Ureter (tissue), 1 donor: ENCODE data around the gene HHLA2. TPM values are rescaled to one million over a fixed set of nuclear protein-coding genes. Genes with fewer than 3 reads are reported as not detected.
"Not testable (repeated sequence)": the region's sequence is repeated elsewhere in the genome, so short reads cannot be mapped to it uniquely, and the experiment has no call there.

Source experiments
- DNase-seq: peaks from one replicate; pipeline ENCODE4 v3.0.0-alpha.2; 2020; ENCODE audit warnings: low spot score
- total RNA-seq: library from RNA; stranded (reverse); gene quantifications from one replicate; pipeline ENCODE4 v1.2.4, GENCODE V29; 2023
- donor health status: DM: yes; HTN: yes; CAD: no.

HHLA2 gene, protein sequence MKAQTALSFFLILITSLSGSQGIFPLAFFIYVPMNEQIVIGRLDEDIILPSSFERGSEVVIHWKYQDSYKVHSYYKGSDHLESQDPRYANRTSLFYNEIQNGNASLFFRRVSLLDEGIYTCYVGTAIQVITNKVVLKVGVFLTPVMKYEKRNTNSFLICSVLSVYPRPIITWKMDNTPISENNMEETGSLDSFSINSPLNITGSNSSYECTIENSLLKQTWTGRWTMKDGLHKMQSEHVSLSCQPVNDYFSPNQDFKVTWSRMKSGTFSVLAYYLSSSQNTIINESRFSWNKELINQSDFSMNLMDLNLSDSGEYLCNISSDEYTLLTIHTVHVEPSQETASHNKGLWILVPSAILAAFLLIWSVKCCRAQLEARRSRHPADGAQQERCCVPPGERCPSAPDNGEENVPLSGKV
- total RNA-seq: not detected

GRCh38 chr3:108296239-108296638 is at the start of gene HHLA2:
Gene HHLA2 (plus strand): TSS chr3:108296548. CDS start chr3:108351814, 55,266 bp downstream.
- DNase-seq: no peak

DNA sequence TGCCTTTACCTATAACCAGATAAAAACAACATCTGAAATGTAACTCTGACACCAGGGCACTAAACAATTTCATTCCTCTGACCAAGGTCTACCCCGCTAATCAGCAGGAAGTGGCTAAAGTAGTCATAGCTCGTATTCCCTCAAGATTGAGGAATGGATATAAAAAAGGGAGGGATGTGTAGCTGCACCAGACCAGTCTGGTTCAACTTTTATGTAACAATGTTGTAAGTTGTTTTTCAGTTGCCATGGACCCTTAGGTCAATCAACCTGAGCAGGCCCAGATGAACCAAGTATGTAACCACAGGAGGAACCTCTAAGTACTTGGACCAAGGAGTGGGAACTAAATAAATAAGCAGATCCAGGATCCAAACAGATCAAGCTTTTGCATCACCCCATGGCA is 45.7 kb upstream of the HHLA2 start:
- DNase-seq: no peak

- no peak for DNase-seq
These were observed 45.1 kb upstream of the HHLA2 start for GRCh38 chr3:108251265-108251664.

GRCh38 chr3:108251844-108252243 is 44.5 kb upstream of the HHLA2 start:
- no peak for DNase-seq

DNA sequence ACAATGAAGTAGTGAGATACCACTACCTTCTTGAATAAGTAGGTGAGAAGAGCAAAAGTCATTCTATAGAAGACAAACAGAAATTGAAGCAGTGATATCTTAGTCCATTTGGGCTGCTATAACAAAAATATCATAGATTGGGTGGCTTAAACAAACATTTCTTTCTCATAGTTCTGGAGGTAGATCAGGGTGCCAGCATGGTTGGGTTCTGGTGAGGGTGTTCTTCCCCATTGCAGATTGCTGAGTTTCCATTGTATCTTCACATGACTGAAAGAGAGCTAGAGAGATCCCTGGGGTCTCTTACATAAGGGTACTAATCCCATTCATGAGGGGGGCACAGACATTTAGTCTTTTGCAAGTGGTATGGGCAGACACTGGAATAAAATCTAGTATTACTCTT is 41.2 kb upstream of the HHLA2 start:
- DNase-seq: no peak

- DNase-seq: not testable (repeated sequence)
These were observed 31.6 kb upstream of the HHLA2 start for GRCh38 chr3:108264534-108265298.

DNA sequence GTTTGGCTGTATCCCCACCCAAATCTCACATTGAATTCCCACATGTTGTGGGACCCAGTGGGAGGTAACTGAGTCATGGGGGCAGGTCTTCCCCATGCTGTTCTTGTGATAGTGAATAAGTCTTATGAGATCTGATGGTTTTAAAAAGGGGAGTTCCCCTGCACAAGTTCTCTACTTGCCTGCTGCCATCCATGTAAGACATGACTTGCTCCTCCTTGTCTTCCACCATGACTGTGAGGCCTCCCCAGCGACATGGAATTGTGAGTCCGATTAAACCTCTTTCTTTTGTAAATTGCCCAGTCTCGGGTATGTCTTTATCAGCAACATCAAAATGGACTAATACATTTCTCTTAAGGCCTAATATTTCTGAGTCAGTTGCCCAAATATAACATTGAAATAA is 28.1 kb upstream of the HHLA2 start:
- DNase-seq: not testable (repeated sequence)

- DNase-seq: no peak
These were observed 24.7 kb upstream of the HHLA2 start for GRCh38 chr3:108271626-108272025.

- not testable (repeated sequence) for DNase-seq
These were observed 17.3 kb upstream of the HHLA2 start for GRCh38 chr3:108279066-108279465.

- no peak for DNase-seq
These were observed 15.9 kb upstream of the HHLA2 start for GRCh38 chr3:108280476-108280875.

DNA sequence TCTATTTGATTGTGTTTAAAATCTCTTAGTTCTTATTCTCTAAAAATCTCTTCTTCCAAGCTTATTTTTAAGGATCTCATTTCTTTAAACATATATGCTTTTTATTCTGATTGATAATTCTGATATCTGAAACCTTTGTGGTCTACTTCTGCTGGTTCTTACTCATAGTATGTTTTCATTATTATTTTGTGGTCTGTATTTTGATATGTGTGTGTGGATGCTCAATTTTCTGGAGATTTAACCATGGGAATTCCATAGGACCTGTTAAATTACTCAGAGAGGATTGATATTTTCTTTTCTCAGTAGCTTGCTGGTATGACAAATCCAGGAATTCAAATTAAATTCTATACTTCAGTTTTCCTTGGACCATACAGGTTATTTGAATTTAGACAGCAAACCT is 14.7 kb upstream of the HHLA2 start:
- DNase-seq: no peak

- no peak for DNase-seq
These were observed 13.3 kb upstream of the HHLA2 start for GRCh38 chr3:108283006-108283405.

DNA sequence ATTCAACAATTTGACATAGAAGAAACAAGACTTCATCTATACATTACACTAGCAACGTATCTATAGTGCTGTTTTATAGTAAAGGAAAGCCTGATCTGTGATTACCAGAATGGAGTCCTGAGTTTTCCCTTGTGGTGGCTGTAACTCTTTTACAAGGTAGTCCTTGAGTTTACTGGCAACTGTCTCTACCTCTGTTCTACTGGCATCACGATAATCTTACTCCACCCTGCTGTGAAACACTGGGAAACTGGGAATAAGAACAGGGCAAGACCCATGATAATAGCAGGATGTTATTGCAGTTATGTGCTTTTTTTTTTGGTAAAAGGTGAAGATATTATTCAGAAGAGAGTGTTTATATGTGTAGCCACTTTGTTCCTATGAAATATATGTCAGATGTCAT is 12.4 kb upstream of the HHLA2 start:
- DNase-seq: no peak

- no peak for DNase-seq
These were observed 11.2 kb upstream of the HHLA2 start for GRCh38 chr3:108285176-108285575.

DNA sequence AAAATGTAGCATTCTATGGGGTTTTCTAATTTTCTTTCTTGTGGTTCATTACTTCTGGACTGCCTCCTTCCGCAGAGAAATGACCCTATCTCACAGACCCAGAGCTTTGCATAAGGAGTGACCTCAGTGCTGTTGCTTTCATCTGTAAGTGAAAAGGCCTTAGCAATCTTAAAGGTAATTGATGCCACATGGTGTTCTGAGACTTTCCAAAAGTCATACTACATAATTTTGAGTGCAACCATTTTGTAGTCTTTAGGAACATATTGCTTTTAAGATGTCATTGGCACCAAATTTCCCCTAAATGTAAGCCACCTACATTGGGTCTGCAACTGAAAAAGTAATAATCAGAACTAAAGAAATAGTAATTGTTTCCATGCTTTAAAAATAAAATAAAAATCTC is 9.2 kb upstream of the HHLA2 start:
- DNase-seq: no peak

GRCh38 chr3:108288193-108288592 is 8.2 kb upstream of the HHLA2 start:
- DNase-seq: not testable (repeated sequence)

DNA sequence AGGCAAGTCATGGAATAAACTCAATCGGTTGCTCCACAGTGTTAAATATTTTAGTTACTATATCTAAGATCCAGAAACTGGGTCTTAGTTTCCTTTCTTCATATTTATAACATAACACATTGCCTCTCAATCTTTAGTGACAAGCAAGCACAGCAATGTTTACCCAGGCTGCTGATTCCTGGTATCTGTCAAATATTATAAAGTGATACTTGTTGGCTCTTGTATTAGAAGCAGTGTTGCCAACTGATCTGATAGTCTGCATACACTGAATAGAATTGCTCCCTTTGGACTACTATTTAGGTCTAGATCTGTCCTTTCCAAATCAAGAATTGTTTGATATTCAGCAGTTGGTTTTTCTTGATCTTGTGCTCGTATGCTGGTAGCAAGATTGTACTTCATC is 7.2 kb upstream of the HHLA2 start:
- DNase-seq: no peak

- no peak for DNase-seq
These were observed 3.9 kb upstream of the HHLA2 start for GRCh38 chr3:108292450-108292849.

- no peak for DNase-seq
These were observed 3.4 kb upstream of the HHLA2 start for GRCh38 chr3:108292905-108293328.

- DNase-seq: no peak
These were observed 2.5 kb upstream of the HHLA2 start for GRCh38 chr3:108293858-108294257.

DNA sequence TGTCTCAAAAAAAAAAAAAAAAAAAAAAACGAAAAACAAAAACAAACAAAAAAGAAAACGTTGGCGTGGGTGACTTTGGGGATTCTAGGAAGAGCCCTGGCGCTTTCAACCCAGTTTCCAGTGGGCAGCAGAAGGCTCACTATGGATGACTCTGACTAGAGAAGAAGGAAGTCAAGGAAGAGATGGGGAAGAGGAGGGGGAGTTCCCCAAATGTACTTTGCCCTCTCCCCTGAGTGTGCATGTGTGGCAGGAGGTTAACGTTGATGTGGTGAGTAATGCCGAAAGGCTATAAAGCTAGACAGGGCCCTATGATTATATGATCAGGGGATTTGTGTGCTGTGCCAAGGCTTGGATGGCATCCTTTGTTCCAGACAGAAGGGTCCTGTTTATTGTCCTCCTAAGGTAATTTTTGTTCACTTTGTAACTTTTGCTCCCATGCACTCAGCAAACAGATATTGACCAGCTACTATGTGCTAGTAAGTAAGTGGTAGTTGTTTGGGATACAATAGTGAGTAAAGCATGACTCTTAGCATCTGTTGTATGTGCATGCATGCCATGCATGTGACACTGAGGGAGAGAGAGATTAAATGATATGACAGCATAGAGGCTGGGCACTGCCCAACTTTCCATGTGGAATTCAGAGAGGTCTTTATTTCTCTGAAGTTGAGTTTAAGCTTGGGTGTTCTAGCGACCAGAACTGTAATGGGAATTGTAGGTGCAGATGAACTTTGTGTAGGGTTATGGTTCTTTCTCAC is 750 bp upstream of the HHLA2 start:
- DNase-seq: no peak

DNA sequence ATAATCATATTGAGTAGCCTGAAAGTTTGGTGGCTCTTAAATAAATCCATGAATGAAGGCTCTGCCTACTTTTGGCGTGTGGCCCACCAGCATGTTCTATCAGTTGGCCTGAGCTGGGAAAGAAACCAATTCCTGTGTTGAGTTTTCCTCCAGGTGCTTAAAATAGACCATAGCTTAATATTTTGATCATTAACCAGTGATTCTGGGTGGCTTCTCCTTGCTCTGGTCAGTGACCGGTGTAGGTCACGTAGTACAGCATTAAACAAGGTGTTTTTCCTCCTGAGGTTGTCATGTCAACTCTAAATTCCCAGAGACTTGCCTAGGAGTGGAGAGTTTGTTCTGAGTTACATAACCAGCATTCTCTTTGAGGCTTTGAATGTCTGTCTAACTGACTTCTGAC is 1.3 kb downstream of the HHLA2 start:
- no peak for DNase-seq
